Measurements from ENCODE around the gene TRAF3IP1. TPM values are rescaled to one million over a fixed set of nuclear protein-coding genes. Genes with fewer than 3 reads are reported as not detected.

Gene TRAF3IP1
- total RNA-seq, 3 donors from 2014 or later: 13.3 to 37.5 (median 16.3) TPM

- peaks cover 4% of the 10 kb centered on the region for H3K4me1 ChIP-seq (ENCODE audit: low read depth)
- TF ChIP-seq CTCF (IDR thresholded peaks at IDR 0.05): no peak
- H3K36me3 ChIP-seq (ENCODE audit: low read depth): no peaks in the 10 kb centered on the region
- no peaks in the 10 kb centered on the region for H3K9me3 ChIP-seq
- no peak for DNase-seq
- no peak for ATAC-seq
- H3K4me3 ChIP-seq: no peak overlapping the region
- intact Hi-C loops (cut with DNase I, micrococcal nuclease): no loop called here
These were observed 62.1 kb downstream of the TRAF3IP1 start for GRCh38 chr2:238382381-238382781.

- no peak for DNase-seq
- peaks cover 4% of the 10 kb centered on the region for H3K4me1 ChIP-seq (ENCODE audit: low read depth)
- ATAC-seq: no peak
- intact Hi-C loops (cut with DNase I, micrococcal nuclease): no loop called here
- TF ChIP-seq CTCF (IDR thresholded peaks at IDR 0.05): no peak
- H3K36me3 ChIP-seq (ENCODE audit: low read depth): no peaks in the 10 kb centered on the region
- H3K4me3 ChIP-seq: no peak overlapping the region
- no peaks in the 10 kb centered on the region for H3K9me3 ChIP-seq
These were observed 62.8 kb downstream of the TRAF3IP1 start for GRCh38 chr2:238383135-238383534.

- Histone ChIP-seq H3K9me3 (no peaks in the 10 kb centered on the region), H3K36me3 (ENCODE audit: low read depth) (no peaks in the 10 kb centered on the region), H3K4me1 (ENCODE audit: low read depth) (peaks cover 4% of the 10 kb centered on the region), H3K4me3 (no peak overlapping the region)
- intact Hi-C loops (cut with DNase I, micrococcal nuclease): no loop called here
- DNase-seq (no peak), ATAC-seq (no peak)
- TF ChIP-seq CTCF (IDR thresholded peaks at IDR 0.05): no peak
These were observed 63.5 kb downstream of the TRAF3IP1 start for GRCh38 chr2:238383743-238384380.

- Histone ChIP-seq H3K4me3 (no peak overlapping the region), H3K4me1 (ENCODE audit: low read depth) (no peaks in the 10 kb centered on the region), H3K9me3 (no peaks in the 10 kb centered on the region), H3K36me3 (ENCODE audit: low read depth) (no peaks in the 10 kb centered on the region)
- no peak for ATAC-seq
- DNase-seq: no peak
- no peak for TF ChIP-seq CTCF (IDR thresholded peaks at IDR 0.05)
- intact Hi-C loops (cut with DNase I, micrococcal nuclease): no loop called here
These were observed 67.0 kb downstream of the TRAF3IP1 start for GRCh38 chr2:238387332-238387731.

- H3K9me3 ChIP-seq: no peaks in the 10 kb centered on the region
- H3K4me1 ChIP-seq (ENCODE audit: low read depth): no peaks in the 10 kb centered on the region
- no peak for TF ChIP-seq CTCF (IDR thresholded peaks at IDR 0.05)
- ATAC-seq (peak; percentile 32), DNase-seq (no peak)
- H3K4me3 ChIP-seq: no peak overlapping the region
- no peaks in the 10 kb centered on the region for H3K36me3 ChIP-seq (ENCODE audit: low read depth)
- intact Hi-C loops (cut with DNase I, micrococcal nuclease): no loop called here
These were observed 68.5 kb downstream of the TRAF3IP1 start for GRCh38 chr2:238388794-238389193.
